ENCODE data around the gene TP53AIP1. TPM values are rescaled to one million over a fixed set of nuclear protein-coding genes. Genes with fewer than 3 reads are reported as not detected.

TP53AIP1 gene
- total and polyA plus RNA-seq, 9 donors, result 0.02 to 1.5 (median 0.31) TPM; not detected in 5

GRCh38 chr11:128981254-128981653 is 38.6 kb upstream of the TP53AIP1 start:
- intact Hi-C loops (cut with DNase I), result no loop called here
- WGBS, 3 donors, result 75 to 79% (median 77%) methylated on average over 7 of the region's 7 CpGs
- no peak overlapping the region for H3K4me3 ChIP-seq

DNA sequence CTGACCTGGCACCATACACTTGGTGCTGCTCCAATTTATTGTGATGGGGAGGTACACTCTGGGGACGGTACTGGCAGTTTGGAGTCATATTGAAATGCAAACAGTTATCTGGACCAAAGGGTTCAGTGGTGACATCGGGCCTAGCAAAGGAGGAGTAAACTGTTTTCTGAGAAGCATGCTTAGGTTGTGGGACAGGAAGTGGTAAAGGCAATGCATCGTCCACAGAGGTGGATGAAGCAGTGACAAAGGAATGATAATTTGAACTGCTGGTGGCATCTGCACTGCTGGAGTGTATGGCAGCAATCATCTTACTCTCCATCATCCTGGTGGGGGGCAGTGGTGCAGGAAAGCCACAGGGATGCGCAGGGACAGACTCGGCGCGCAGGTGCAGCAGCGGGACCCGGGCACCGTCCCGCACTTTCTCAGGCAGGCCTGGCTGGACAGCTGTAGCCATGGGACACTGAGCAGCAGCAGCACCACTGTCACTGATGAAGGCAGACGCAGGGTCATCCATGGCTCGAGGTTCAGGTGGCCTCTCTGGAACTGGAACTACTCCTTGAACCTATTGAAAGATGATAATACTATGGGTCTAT is 28.0 kb upstream of the TP53AIP1 start:
- TF ChIP-seq CTCF (IDR thresholded peaks at IDR 0.05), result no peak
- TF ChIP-seq EP300 (IDR thresholded peaks at IDR 0.05), result no peak
- no peak for TF ChIP-seq POLR2A (IDR thresholded peaks at IDR 0.05)
- 93 to 96% (median 94%) methylated on average over 13 of the region's 13 CpGs for WGBS, 3 donors
- Histone ChIP-seq H3K36me3 (no peaks in the 10 kb centered on the region), H3K27ac (no peak overlapping the region), H3K4me1 (ENCODE audit: insufficient read depth) (no peaks in the 10 kb centered on the region), H3K9me3 (no peaks in the 10 kb centered on the region), H3K27me3 (no peaks in the 10 kb centered on the region), H3K4me3 (no peak overlapping the region)
- no peak for DNase-seq
- intact Hi-C loops (cut with DNase I), result no loop called here

More at GRCh38 chr11:128981254-128981653, 38.6 kb upstream of the TP53AIP1 start:
- no peaks in the 10 kb centered on the region for H3K4me1 ChIP-seq (ENCODE audit: insufficient read depth)
- no peaks in the 10 kb centered on the region for H3K9me3 ChIP-seq
- TF ChIP-seq POLR2A (IDR thresholded peaks at IDR 0.05) (no peak), EP300 (IDR thresholded peaks at IDR 0.05) (no peak), CTCF (IDR thresholded peaks at IDR 0.05) (no peak)
- H3K36me3 ChIP-seq, result no peaks in the 10 kb centered on the region
- H3K27ac ChIP-seq, result no peak overlapping the region
- H3K27me3 ChIP-seq, result no peaks in the 10 kb centered on the region
- no peak for DNase-seq

GRCh38 chr11:128968916-128969315 is 26.2 kb upstream of the TP53AIP1 start:
- H3K27me3 ChIP-seq, result no peaks in the 10 kb centered on the region
- no peak overlapping the region for H3K4me3 ChIP-seq
- intact Hi-C loops (cut with DNase I), result no loop called here
- no peak overlapping the region for H3K27ac ChIP-seq
- no peaks in the 10 kb centered on the region for H3K4me1 ChIP-seq (ENCODE audit: insufficient read depth)
- TF ChIP-seq CTCF (IDR thresholded peaks at IDR 0.05), result no peak
- no peak for TF ChIP-seq POLR2A (IDR thresholded peaks at IDR 0.05)
- TF ChIP-seq EP300 (IDR thresholded peaks at IDR 0.05), result no peak
- 93 to 95% (median 94%) methylated on average over 9 of the region's 9 CpGs for WGBS, 3 donors
- no peaks in the 10 kb centered on the region for H3K36me3 ChIP-seq
- DNase-seq, result no peak
- H3K9me3 ChIP-seq, result no peaks in the 10 kb centered on the region

- Histone ChIP-seq H3K9me3 (no peaks in the 10 kb centered on the region), H3K4me3 (no peak overlapping the region), H3K27me3 (no peaks in the 10 kb centered on the region), H3K36me3 (no peaks in the 10 kb centered on the region), H3K27ac (no peak overlapping the region), H3K4me1 (ENCODE audit: insufficient read depth) (no peaks in the 10 kb centered on the region)
- TF ChIP-seq EP300 (IDR thresholded peaks at IDR 0.05), result no peak
- TF ChIP-seq POLR2A (IDR thresholded peaks at IDR 0.05), result no peak
- TF ChIP-seq CTCF (IDR thresholded peaks at IDR 0.05), result no peak
- 78 to 87% (median 85%) methylated on average over 6 of the region's 6 CpGs for WGBS, 3 donors
- intact Hi-C loops (cut with DNase I), result no loop called here
- no peak for DNase-seq
Observed at GRCh38 chr11:128967578-128967977, 24.9 kb upstream of the TP53AIP1 start.

Measured in ovary (tissue), 9 donors.